Subcutaneous abdominal adipose tissue (tissue), 5 donors: Measurements from ENCODE around the gene ATP2B1.

ENCODE experiments used
- H3K27ac ChIP-seq: one replicate; pipeline ENCODE4 v1.7.0; 2013; ENCODE audit warnings: low read depth, mild to moderate bottlenecking, inconsistent platforms, low read length, moderate library complexity
- H3K27me3 ChIP-seq, 5 donors: one replicate each; pipeline ENCODE4 v1.7.0; 2013; ENCODE audit warnings: low read length in 5 of 5, inconsistent platforms in 1 of 5; ENCODE audit not compliant: control insufficient read depth in 5 of 5, insufficient read depth in 4 of 5
- H3K36me3 ChIP-seq, 5 donors: one replicate each; pipeline ENCODE4 v1.7.0; 2013; ENCODE audit warnings: low read length in 5 of 5; ENCODE audit not compliant: control insufficient read depth in 5 of 5, insufficient read depth in 5 of 5
- H3K4me1 ChIP-seq, 5 donors: one replicate each; pipeline ENCODE4 v1.7.0; 2013; ENCODE audit warnings: low read length in 5 of 5, mild to moderate bottlenecking in 3 of 5, moderate library complexity in 1 of 5; ENCODE audit not compliant: control insufficient read depth in 5 of 5, insufficient read depth in 5 of 5
- H3K4me3 ChIP-seq, 5 donors: one replicate each; pipeline ENCODE4 v1.7.0; 2013; ENCODE audit warnings: low read length in 5 of 5, low read depth in 1 of 5
- H3K9ac ChIP-seq, 5 donors: one replicate each; pipeline ENCODE4 v1.7.0; 2013; ENCODE audit warnings: low read length in 5 of 5, mild to moderate bottlenecking in 4 of 5, moderate library complexity in 3 of 5
- H3K9me3 ChIP-seq, 5 donors: one replicate each; pipeline ENCODE4 v1.7.0; 2013; ENCODE audit warnings: low read length in 5 of 5; ENCODE audit not compliant: control insufficient read depth in 5 of 5
- donor health status: healthy.
- donor health status: healthy.
- donor health status: healthy.
- donor health status: healthy.
- donor health status: healthy.

Gene ATP2B1

DNA sequence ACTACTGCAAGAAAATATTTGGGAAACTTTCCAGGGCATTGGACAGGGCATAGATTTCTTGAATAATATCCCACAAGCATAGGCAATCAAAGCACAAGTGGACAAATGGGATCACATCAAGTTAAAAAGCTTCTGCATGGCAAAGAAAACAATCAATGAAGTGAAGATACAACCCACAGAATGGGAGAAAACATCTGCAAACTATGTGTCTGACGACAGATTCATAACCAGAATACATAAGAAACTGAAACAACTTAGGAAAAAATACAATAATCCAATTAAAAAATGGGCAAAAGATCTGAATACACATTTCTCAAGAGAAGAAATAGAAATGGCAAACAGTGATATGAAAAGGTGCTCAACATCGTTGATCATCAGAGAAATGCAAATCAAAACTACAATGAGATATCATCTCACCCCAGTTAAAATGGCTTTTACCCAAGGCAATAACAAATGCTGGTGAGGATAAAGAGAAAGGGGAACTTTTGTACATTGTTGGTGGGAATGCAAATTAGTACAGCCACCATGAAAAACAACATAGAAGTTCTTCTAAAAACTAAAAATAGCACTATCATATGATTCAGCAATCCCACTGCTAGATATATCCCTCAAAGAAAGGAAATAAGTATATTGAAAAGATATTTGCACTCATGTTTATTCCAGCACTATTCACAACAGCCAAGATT lies 33.8 kb upstream of the ATP2B1 start:
- H3K4me3 ChIP-seq, result no peak overlapping the region
- H3K9me3 ChIP-seq, result peaks cover 0 to 9% (median 3%) of the 10 kb centered on the region in 5 donors
- no peak overlapping the region for H3K27ac ChIP-seq
- no peaks in the 10 kb centered on the region for H3K36me3 ChIP-seq
- H3K27me3 ChIP-seq, result no peaks in the 10 kb centered on the region
- no peaks in the 10 kb centered on the region for H3K4me1 ChIP-seq
- H3K9ac ChIP-seq, result no peak overlapping the region

DNA sequence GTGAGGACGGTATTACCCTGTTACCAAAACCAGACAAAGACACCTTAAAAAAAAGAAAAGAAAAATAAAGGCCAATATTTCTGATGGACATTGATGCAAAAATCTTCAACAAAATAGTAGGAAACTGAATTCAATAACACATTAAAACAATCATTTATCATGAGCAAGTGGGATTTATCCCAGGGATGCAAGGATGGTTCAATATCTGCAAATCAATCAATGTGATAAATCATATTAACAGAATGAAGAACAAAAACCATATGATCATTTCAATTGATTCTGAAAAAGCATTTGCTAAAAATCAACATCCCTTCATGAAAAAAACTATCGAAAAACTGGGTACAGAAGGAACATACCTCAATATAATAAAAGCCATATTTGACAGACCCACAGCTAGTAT lies 32.3 kb upstream of the ATP2B1 start:
- H3K27me3 ChIP-seq, result no peaks in the 10 kb centered on the region
- no peak overlapping the region for H3K9ac ChIP-seq
- H3K36me3 ChIP-seq, result no peaks in the 10 kb centered on the region
- H3K4me1 ChIP-seq, result no peaks in the 10 kb centered on the region
- H3K4me3 ChIP-seq, result no peak overlapping the region
- no peak overlapping the region for H3K27ac ChIP-seq
- peaks cover 0 to 9% (median 3%) of the 10 kb centered on the region in 5 donors for H3K9me3 ChIP-seq

DNA sequence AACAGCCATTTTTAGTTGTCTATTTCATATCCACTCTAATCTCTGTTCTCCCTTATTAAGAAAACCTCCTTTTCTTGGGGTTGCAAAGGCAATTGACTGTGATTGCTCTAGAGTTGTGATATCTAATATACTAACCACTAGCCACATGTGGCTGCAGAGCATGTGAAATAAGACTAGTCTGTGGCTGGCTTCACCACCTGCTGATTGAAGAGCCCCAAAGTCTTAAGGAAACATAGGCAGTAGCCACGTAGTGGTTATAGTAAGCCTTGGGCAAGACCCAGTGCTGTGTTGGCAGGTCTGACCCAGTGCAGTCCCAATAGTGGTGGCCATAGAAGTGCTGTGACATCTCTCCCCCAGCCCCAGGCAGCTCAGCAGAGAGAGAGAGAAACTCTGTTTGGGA lies 28.4 kb upstream of the ATP2B1 start:
- Histone ChIP-seq H3K9me3 (peaks cover 0 to 9% (median 3%) of the 10 kb centered on the region in 5 donors), H3K27me3 (no peaks in the 10 kb centered on the region), H3K9ac (no peak overlapping the region), H3K36me3 (no peaks in the 10 kb centered on the region), H3K27ac (no peak overlapping the region), H3K4me3 (no peak overlapping the region), H3K4me1 (no peaks in the 10 kb centered on the region)

DNA sequence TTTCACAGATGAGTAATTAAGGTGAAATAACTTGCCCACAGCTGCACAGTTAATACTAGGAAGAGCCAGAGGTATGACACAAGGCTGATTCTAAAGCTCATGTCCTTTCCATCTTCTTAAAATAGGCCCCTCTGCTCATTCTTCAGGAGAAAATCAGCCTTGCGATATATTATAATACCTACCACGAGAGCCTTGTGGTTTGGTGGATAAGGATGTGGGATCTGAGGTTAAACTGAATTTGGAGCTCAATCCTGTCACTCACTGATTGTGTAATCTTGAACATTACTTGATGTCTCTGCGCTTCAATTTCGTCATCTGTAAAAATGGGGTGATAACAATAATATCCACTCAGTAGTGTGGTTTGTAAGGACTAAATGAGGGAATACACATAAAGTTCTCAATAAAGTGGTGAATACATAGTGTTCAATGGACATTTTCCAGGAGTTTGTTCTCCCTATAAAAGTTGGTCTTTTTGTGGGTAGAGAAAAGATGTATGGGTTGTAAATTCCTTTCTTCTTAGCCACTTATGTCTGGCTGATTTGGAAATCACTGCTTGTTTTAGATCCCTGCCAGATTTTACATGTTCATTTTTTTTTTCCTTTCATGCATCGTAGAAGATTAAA lies 25.1 kb upstream of the ATP2B1 start:
- Histone ChIP-seq H3K27me3 (no peaks in the 10 kb centered on the region), H3K27ac (no peak overlapping the region), H3K4me1 (no peaks in the 10 kb centered on the region), H3K4me3 (no peak overlapping the region), H3K36me3 (no peaks in the 10 kb centered on the region), H3K9me3 (peaks cover 0 to 3% (median 0%) of the 10 kb centered on the region in 5 donors), H3K9ac (no peak overlapping the region)

DNA sequence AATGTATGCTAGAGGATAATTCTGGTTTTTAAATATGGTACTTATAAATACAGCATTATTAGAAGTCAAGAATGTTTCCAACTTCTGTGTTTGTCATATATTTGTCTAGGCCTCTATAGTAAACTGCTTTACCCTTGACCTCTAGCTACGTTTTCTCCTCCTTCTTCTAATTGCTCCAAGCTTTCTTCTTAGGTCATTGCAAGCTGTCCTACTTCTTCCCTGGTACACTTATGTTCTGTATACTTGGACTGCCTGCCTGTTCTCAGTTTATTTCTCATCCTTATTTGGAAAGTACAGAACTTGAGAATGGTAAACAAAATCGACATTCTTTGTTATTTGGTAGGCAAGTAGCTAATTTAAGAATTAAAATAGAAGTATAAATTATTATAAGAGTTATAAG lies 23.9 kb upstream of the ATP2B1 start:
- Histone ChIP-seq H3K9me3 (peaks cover 0 to 3% (median 0%) of the 10 kb centered on the region in 5 donors), H3K4me1 (no peaks in the 10 kb centered on the region), H3K27ac (peak overlapping the region; percentile 21), H3K9ac (no peak overlapping the region), H3K36me3 (no peaks in the 10 kb centered on the region), H3K4me3 (no peak overlapping the region), H3K27me3 (no peaks in the 10 kb centered on the region)

DNA sequence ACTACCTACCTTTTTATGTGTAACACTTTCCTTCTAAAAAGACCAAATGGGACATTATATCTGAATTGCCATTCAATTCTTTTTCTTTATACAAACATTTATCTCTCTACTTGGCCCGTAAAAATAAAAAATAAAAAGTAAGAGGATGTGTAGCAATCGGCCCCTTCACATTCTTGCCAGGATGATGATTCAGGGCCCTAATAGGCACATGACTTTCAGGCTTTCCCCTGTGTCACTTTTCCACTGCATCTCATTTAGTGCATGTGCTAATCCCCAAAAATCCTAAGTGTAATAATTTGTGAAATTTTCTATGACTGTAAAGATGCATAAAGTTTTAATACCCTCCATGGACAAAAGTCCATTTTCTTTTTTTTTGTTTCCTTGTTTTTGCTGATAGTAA lies 23.0 kb upstream of the ATP2B1 start:
- Histone ChIP-seq H3K27ac (peak overlapping the region; percentile 54), H3K4me1 (no peaks in the 10 kb centered on the region), H3K36me3 (no peaks in the 10 kb centered on the region), H3K4me3 (no peak overlapping the region), H3K9me3 (peaks cover 0 to 3% (median 0%) of the 10 kb centered on the region in 5 donors), H3K9ac (no peak overlapping the region), H3K27me3 (no peaks in the 10 kb centered on the region)

DNA sequence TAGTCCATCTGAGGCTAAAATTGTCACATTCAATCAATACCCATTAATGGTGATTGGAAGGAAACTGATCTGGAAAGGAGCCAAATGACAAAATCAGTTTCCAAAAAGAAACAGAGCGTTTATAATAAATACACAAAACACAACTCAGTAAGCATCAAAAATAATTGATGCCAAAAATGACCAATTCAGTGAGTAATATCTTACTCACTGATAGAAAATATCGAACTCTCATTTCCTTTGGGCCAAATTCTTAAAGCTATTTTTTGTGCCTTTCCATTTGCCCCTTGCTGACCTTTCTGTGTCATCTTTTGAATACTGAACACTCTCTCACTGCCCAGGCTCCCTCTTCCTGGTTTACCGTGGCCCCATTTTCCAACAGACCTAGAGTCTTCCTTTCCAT lies 22.5 kb upstream of the ATP2B1 start:
- no peaks in the 10 kb centered on the region for H3K27me3 ChIP-seq
- H3K36me3 ChIP-seq, result no peaks in the 10 kb centered on the region
- H3K27ac ChIP-seq, result peak overlapping the region; percentile 54
- peaks cover 0 to 3% (median 0%) of the 10 kb centered on the region in 5 donors for H3K9me3 ChIP-seq
- no peak overlapping the region for H3K9ac ChIP-seq
- no peak overlapping the region for H3K4me3 ChIP-seq
- no peaks in the 10 kb centered on the region for H3K4me1 ChIP-seq

DNA sequence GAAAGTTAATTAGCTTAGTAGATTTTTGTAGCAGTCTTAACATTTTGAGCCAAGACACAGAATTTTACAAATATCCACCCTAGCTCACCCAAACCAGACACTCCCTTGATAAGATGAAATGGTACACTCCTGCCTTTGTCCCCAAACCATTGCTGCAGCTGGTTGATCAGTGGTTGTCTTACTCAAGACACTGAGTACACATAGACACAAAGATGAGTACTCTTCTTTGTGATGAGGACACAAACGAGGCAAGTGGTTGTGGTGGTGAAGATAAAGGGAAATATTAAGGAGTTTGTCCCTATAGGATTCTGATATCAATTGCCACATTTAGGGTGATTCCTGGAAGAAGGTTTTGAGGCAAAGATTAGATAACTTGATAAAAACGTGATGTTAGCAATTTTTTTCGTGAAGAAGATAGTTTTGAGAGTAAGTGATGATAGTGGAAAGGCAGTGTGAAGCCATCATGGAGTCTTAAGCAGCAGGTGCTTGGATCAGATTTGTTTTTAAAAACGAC lies 21.4 kb upstream of the ATP2B1 start:
- H3K9me3 ChIP-seq, result peaks cover 0 to 3% (median 0%) of the 10 kb centered on the region in 5 donors
- H3K27ac ChIP-seq, result no peak overlapping the region
- no peaks in the 10 kb centered on the region for H3K36me3 ChIP-seq
- no peaks in the 10 kb centered on the region for H3K27me3 ChIP-seq
- H3K4me1 ChIP-seq, result no peaks in the 10 kb centered on the region
- H3K9ac ChIP-seq, result no peak overlapping the region
- H3K4me3 ChIP-seq, result no peak overlapping the region

DNA sequence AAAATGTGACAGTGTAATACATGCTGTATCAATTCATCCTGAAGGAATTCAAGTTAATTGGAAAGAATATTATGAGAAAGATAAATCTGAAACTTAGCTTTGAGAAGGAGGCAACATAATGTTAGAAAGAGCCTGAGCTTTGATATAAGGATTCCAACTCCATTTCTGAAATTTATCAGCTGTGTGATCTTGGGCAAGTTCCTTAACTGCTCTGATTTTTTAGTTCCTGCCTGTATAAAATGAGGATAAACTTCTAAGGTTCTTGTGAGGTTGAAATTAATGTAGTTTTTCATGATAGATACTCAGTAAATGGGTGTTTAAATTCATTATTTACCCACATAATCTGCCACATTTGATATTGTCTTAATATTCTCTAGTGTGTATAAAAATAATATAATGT lies 14.6 kb upstream of the ATP2B1 start:
- no peaks in the 10 kb centered on the region for H3K36me3 ChIP-seq
- H3K27ac ChIP-seq, result no peak overlapping the region
- peak overlapping the region in 1 of 5 donors; percentile 11 for H3K9ac ChIP-seq
- no peak overlapping the region for H3K4me3 ChIP-seq
- no peaks in the 10 kb centered on the region for H3K27me3 ChIP-seq
- H3K4me1 ChIP-seq, result peaks cover 0 to 4% (median 0%) of the 10 kb centered on the region in 5 donors
- H3K9me3 ChIP-seq, result no peaks in the 10 kb centered on the region

DNA sequence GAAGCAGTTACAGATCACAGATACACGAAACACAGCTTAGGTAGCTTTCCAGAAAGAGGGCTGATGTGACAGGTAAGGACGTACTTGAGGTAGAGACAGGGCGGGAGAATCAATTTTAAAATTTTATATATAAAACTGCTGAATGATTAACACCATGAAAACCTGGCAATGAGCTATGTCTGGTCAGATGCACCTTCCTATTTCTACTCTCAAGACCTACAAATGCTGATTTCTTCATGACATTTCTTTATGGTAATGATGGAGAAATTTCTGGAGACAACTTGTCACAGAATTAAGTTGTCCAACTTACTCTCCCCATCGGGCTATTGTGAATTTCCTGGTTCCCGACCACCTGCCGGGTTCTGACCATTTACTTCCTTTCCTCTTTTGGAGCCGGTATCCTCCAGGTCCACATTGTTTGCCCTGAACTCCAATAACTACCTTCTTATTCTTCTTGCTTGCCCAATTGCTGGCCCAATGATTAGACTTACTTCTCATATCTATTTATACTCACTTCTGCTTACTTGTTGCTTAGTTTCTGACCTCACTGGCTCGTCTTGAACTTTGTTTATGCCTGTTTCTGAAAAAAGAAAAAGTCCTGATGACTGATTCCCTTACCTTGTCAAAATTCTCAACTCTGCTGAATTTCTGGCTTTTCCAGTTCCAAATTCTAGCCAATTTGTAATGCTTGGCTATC lies 12.8 kb upstream of the ATP2B1 start:
- Histone ChIP-seq H3K9ac (no peak overlapping the region), H3K4me1 (peaks cover 0 to 4% (median 0%) of the 10 kb centered on the region in 5 donors), H3K36me3 (no peaks in the 10 kb centered on the region), H3K27ac (no peak overlapping the region), H3K4me3 (no peak overlapping the region), H3K9me3 (no peaks in the 10 kb centered on the region), H3K27me3 (no peaks in the 10 kb centered on the region)
